ENCODE data around the gene ERBB4.

The ERBB4 gene

DNA sequence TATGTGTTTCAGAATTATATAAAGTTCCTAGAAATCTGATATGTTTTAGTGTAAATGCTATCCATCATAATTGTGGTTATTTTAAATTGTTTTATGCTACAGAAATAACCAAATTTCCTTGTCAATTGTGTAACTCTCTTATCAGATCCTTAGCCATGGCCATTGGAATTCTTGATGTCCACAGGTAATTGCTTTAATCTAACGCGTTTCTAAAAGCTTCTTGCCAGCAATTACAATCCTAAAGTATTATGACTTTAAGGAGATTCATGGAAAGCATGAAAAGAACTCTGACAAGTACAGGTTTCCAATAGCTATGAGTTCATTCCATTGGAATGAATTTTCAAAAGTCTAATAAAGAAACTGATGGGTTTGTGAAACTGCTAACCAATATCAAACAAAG, 472.1 kb downstream of the ERBB4 start:
- TF ChIP-seq, protein P1, sequence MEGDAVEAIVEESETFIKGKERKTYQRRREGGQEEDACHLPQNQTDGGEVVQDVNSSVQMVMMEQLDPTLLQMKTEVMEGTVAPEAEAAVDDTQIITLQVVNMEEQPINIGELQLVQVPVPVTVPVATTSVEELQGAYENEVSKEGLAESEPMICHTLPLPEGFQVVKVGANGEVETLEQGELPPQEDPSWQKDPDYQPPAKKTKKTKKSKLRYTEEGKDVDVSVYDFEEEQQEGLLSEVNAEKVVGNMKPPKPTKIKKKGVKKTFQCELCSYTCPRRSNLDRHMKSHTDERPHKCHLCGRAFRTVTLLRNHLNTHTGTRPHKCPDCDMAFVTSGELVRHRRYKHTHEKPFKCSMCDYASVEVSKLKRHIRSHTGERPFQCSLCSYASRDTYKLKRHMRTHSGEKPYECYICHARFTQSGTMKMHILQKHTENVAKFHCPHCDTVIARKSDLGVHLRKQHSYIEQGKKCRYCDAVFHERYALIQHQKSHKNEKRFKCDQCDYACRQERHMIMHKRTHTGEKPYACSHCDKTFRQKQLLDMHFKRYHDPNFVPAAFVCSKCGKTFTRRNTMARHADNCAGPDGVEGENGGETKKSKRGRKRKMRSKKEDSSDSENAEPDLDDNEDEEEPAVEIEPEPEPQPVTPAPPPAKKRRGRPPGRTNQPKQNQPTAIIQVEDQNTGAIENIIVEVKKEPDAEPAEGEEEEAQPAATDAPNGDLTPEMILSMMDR (conservative IDR thresholded peaks at IDR 0.05; ENCODE audit: low read depth, low read length) = no peak
- no peak overlapping the region for H3K4me3 ChIP-seq (ENCODE audit: low read depth, low read length)
- DNase-seq (ENCODE audit: low read depth) = no peak

DNA sequence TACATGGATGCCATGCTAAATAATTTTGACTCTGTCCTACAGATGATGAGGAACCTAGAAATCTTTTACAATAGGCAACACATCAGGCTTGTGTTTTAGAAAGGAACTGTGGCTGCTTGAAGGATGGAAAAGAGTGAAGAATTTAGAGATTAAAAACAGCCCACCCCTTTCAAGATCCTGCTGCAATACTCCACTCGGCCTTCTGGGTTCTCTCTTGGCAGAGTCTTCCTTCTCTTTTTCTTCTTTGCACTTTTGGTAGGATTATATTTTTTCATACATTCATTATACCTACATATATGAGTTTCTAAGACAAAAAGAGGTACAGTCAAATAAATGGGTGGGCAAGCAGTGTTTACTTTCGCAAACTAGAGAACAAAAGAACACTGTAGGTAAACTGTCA, 474.3 kb downstream of the ERBB4 start:
- TF ChIP-seq, protein P1 (conservative IDR thresholded peaks at IDR 0.05; ENCODE audit: low read depth, low read length) = peak; percentile 7
- DNase-seq (ENCODE audit: low read depth) = no peak
- no peak overlapping the region for H3K4me3 ChIP-seq (ENCODE audit: low read depth, low read length)

DNA sequence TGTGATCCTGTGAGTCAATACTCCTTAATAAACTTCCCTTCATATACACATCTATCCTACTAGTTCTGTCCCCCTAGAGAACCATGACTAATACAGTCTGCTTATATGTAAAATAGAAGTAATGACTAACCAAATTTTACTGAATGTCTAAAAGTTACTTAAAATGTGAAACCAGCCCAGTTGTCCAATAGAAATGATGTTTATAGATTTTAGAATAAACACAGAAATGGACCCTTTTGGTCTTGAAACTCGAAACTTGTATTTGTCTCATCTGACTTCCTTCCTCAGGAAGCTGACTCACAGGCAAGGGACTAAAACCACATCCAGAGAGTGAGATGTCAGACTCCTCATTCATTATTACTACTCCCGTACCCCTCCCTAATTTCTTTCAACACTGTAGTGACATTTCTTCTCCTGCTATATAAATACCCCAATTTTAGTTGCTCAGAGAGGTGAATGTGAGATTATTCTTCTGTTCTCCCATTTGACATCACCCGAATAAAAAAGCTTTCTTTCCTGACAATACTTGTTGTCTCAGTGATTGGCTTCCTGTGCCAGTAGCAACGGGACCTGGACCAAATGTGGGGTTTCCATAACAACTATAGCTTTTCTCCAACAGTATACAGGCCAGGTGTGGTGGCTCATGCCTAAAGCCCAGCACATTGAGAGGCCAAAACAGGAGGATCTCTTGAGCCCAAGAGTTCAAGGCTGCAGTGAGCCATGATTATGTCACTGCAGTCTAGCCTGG, 486.0 kb downstream of the ERBB4 start:
- TF ChIP-seq, protein P1 (conservative IDR thresholded peaks at IDR 0.05; ENCODE audit: low read depth, low read length) = no peak
- peak; percentile 85 for DNase-seq (ENCODE audit: low read depth)
- H3K4me3 ChIP-seq (ENCODE audit: low read depth, low read length) = no peak overlapping the region

DNA sequence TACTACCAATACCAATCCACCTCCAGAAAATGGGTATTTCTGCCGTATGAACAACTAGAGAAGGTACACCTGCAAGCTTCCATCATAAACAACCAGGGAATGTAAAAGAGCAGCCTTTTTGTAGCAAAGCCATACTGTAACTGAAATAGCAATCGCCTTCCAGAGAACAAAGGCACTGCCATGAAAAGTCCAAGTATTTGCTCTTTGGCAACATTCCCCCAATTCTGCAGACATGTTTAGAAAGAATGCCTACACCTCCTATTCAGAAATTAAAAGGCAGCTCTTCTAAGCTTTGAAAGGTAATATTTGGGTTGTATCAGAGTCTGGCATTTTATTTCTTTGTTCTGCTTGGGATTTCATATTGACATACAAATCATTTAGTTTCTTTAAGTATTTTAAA, 487.7 kb downstream of the ERBB4 start:
- no peak for DNase-seq (ENCODE audit: low read depth)
- TF ChIP-seq, protein P1 (conservative IDR thresholded peaks at IDR 0.05; ENCODE audit: low read depth, low read length) = no peak
- no peak overlapping the region for H3K4me3 ChIP-seq (ENCODE audit: low read depth, low read length)

GRCh38 chr2:212042562-212042961, 496.0 kb downstream of the ERBB4 start:
- H3K4me3 ChIP-seq (ENCODE audit: low read depth, low read length) = no peak overlapping the region
- TF ChIP-seq, protein P1 (conservative IDR thresholded peaks at IDR 0.05; ENCODE audit: low read depth, low read length) = no peak
- DNase-seq (ENCODE audit: low read depth) = no peak

DNA sequence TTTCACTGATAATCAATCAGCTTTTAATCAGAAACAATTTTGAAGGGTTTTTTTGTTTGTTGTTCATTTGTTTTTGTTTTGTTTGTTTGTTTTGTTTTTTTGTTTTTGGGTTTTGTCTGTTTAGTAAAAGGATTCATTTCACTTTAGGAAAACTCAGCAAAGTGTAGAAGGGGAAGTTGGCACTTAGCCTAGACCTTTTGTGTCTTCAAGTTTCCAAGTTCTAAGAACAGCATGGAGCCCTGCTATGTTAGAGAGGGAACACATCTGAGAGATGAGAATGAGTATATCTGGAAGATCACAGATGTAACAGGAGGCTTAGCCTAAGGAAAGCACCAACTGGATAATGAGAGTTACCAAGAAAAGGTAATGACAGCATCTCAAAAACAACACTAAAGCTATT, 501.5 kb downstream of the ERBB4 start:
- DNase-seq (ENCODE audit: low read depth) = peak; percentile 60

More for the DNA sequence above, 501.5 kb downstream of the ERBB4 start:
- TF ChIP-seq, protein P1 (conservative IDR thresholded peaks at IDR 0.05; ENCODE audit: low read depth, low read length) = no peak
- no peak overlapping the region for H3K4me3 ChIP-seq (ENCODE audit: low read depth, low read length)

Measured in choroid plexus epithelial cell (primary cell).